ENCODE measurements around the gene TACSTD2. TPM values are rescaled to one million over a fixed set of nuclear protein-coding genes. Genes with fewer than 3 reads are reported as not detected.
"Not testable (repeated sequence)": the region's sequence is repeated elsewhere in the genome, so short reads cannot be mapped to it uniquely, and the experiment has no call there.

TACSTD2 gene, protein sequence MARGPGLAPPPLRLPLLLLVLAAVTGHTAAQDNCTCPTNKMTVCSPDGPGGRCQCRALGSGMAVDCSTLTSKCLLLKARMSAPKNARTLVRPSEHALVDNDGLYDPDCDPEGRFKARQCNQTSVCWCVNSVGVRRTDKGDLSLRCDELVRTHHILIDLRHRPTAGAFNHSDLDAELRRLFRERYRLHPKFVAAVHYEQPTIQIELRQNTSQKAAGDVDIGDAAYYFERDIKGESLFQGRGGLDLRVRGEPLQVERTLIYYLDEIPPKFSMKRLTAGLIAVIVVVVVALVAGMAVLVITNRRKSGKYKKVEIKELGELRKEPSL
- polyA plus RNA-seq (241 to 382 TPM (median 335 TPM) in 3 replicates), polyA minus RNA-seq (91.7 to 136 TPM (median 110 TPM) in 3 replicates)
- polyA plus RNA-seq (2011; ENCODE audit: low read depth): 430 TPM
- 209 and 270 TPM in 2 replicates for polyA plus RNA-seq (2011; cell fraction: cytosol; rRNA removed)
- 885 and 985 TPM in 2 replicates for polyA plus RNA-seq (2011; cell fraction: nucleus; rRNA removed)
- 282 and 1,276 TPM in 2 replicates for polyA plus RNA-seq (2012; ENCODE audit: low replicate concordance)
- polyA minus RNA-seq (2011; cell fraction: cytosol; rRNA and poly(A)+ RNA removed): 428 TPM
- polyA minus RNA-seq (2011; cell fraction: nucleus; rRNA and poly(A)+ RNA removed): 574 and 697 TPM in 2 replicates

DNA sequence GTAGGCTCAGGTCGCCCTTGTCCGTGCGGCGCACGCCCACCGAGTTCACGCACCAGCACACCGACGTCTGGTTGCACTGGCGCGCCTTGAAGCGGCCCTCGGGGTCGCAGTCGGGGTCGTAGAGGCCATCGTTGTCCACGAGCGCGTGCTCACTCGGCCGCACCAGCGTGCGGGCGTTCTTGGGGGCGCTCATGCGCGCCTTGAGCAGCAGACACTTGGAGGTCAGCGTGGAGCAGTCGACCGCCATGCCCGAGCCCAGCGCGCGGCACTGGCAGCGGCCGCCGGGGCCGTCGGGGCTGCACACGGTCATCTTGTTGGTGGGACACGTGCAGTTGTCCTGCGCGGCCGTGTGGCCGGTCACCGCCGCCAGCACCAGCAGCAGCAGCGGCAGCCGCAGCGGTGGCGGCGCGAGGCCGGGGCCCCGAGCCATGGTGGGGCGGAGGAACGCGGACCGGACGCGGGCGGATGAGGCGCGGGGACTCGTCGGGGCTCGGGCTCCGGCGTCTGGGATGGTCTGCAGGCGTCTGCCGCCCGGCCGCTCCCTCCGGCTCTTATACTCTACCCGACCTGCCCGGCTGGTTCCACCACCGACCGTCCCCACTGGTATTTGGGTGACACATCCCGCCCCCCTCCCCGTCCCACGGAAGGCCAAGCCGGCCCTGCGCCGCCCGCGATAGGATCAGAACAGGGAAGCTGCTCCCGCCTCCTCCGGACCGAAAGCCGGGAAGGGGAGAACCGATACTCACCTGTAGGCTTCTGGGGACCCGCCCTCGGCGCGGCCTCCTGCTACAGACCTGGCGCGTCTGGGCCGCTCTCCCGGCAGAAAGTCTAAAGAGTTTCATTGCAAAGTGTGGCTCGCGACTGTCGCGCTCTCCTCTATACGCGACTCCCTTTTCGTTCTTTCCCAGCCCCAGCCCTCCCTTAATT, at the start of gene TACSTD2:
Gene TACSTD2, minus strand, starts transcription at position 526 of the 927 bp plus-strand sequence. Its CDS starts 96 bp downstream, at position 430.
- no peaks in the 10 kb centered on the region for H3K9me1 ChIP-seq (ENCODE audit: control insufficient read depth, extremely low read depth, insufficient read depth, low read length)
- no peaks in the 10 kb centered on the region for H3K9me3 ChIP-seq (ENCODE audit: control insufficient read depth, low read depth, low read length)
- TF ChIP-seq EZH2 (IDR thresholded peaks at IDR 0.05; ENCODE audit: low read length): no peak
- TF ChIP-seq, protein P1, sequence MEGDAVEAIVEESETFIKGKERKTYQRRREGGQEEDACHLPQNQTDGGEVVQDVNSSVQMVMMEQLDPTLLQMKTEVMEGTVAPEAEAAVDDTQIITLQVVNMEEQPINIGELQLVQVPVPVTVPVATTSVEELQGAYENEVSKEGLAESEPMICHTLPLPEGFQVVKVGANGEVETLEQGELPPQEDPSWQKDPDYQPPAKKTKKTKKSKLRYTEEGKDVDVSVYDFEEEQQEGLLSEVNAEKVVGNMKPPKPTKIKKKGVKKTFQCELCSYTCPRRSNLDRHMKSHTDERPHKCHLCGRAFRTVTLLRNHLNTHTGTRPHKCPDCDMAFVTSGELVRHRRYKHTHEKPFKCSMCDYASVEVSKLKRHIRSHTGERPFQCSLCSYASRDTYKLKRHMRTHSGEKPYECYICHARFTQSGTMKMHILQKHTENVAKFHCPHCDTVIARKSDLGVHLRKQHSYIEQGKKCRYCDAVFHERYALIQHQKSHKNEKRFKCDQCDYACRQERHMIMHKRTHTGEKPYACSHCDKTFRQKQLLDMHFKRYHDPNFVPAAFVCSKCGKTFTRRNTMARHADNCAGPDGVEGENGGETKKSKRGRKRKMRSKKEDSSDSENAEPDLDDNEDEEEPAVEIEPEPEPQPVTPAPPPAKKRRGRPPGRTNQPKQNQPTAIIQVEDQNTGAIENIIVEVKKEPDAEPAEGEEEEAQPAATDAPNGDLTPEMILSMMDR (optimal IDR thresholded peaks at IDR 0.05 in 1 of 3, IDR thresholded peaks at IDR 0.05 in 1 of 3, conservative IDR thresholded peaks at IDR 0.05 in 1 of 3; ENCODE audit: extremely low read depth in 1 of 3, insufficient read depth in 2 of 3, low read length in 3 of 3): peak in 1 of 3 experiments; percentile 26
- peak within 1 kb of the TSS; percentile 90 for H3K27ac ChIP-seq (ENCODE audit: control insufficient read depth, insufficient read depth, low read length)
- H3K27me3 ChIP-seq (ENCODE audit: control insufficient read depth, extremely low read depth, insufficient read depth, low read length): no peaks in the 10 kb centered on the region
- no peaks in the 10 kb centered on the region for H4K20me1 ChIP-seq (ENCODE audit: control insufficient read depth, extremely low read depth, insufficient read depth, low read length)
- peaks cover 38% of the 10 kb centered on the region for H3K4me1 ChIP-seq (ENCODE audit: control insufficient read depth, extremely low read depth, insufficient read depth, low read length)
- FAIRE-seq (no peak), DNase-seq (ENCODE audit: low read depth, low spot score) (peak; percentile 74)
- H3K36me3 ChIP-seq (ENCODE audit: control insufficient read depth in 2 of 2, extremely low read depth in 1 of 2, insufficient read depth in 2 of 2, low read length in 2 of 2): no peaks in the 10 kb centered on the region
- peak within 1 kb of the TSS; percentile 95 for H3K4me2 ChIP-seq (ENCODE audit: control insufficient read depth, extremely low read depth, insufficient read depth, low read depth, low read length)
- peak within 1 kb of the TSS; percentile 93 for H3K9ac ChIP-seq (ENCODE audit: control insufficient read depth, extremely low read depth, insufficient read depth, low read length)
- peaks cover 55% of the 10 kb centered on the region for H3K79me2 ChIP-seq (ENCODE audit: control insufficient read depth, insufficient read depth, low read length)
- peak within 1 kb of the TSS; percentile 18 for H2AFZ ChIP-seq (ENCODE audit: control insufficient read depth, low read length)
- dilution Hi-C loops (cut with MboI; ENCODE audit: extremely low pct_ligation_motif_present, low sequenced_read_pairs): no loop called here
- peak within 1 kb of the TSS; percentile 56 to 98 (median 97) for H3K4me3 ChIP-seq (ENCODE audit: control insufficient read depth in 2 of 3, extremely low read depth in 1 of 3, insufficient read depth in 2 of 3, low read depth in 1 of 3, low read length in 3 of 3)

DNA sequence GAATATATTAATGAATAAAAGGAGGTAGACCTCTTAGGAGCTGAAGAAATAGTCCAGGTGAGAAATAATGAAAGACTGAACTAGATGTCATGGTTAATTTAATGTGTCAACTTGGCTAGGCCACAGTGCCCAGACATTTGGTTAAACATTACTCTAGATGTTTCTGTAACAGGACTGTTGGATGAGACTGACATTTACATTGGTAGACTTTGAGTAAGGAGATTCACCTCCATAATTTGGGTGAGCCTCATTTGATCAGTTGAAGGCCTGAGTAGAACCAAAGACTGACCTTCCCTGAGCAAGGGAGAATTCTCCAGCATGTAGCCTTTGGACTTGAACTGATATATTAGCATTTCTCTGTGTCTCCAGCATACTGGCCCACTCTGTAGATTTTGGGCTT, 49.2 kb upstream of the TACSTD2 start:
- Histone ChIP-seq H3K4me1 (ENCODE audit: control insufficient read depth, extremely low read depth, insufficient read depth, low read length) (no peaks in the 10 kb centered on the region), H3K9ac (ENCODE audit: control insufficient read depth, extremely low read depth, insufficient read depth, low read length) (no peak overlapping the region), H3K36me3 (ENCODE audit: control insufficient read depth in 2 of 2, extremely low read depth in 1 of 2, insufficient read depth in 2 of 2, low read length in 2 of 2) (no peaks in the 10 kb centered on the region), H3K27ac (ENCODE audit: control insufficient read depth, insufficient read depth, low read length) (no peak overlapping the region), H4K20me1 (ENCODE audit: control insufficient read depth, extremely low read depth, insufficient read depth, low read length) (no peaks in the 10 kb centered on the region), H3K9me1 (ENCODE audit: control insufficient read depth, extremely low read depth, insufficient read depth, low read length) (no peaks in the 10 kb centered on the region), H3K4me2 (ENCODE audit: control insufficient read depth, extremely low read depth, insufficient read depth, low read depth, low read length) (no peak overlapping the region), H3K9me3 (ENCODE audit: control insufficient read depth, low read depth, low read length) (no peaks in the 10 kb centered on the region), H3K27me3 (ENCODE audit: control insufficient read depth, extremely low read depth, insufficient read depth, low read length) (no peaks in the 10 kb centered on the region), H3K4me3 (ENCODE audit: control insufficient read depth in 2 of 3, extremely low read depth in 1 of 3, insufficient read depth in 2 of 3, low read depth in 1 of 3, low read length in 3 of 3) (no peak overlapping the region), H2AFZ (ENCODE audit: control insufficient read depth, low read length) (no peak overlapping the region), H3K79me2 (ENCODE audit: control insufficient read depth, insufficient read depth, low read length) (peaks cover 2% of the 10 kb centered on the region)
- dilution Hi-C loops (cut with MboI; ENCODE audit: extremely low pct_ligation_motif_present, low sequenced_read_pairs): no loop called here
- no peak for TF ChIP-seq EZH2 (IDR thresholded peaks at IDR 0.05; ENCODE audit: low read length)
- TF ChIP-seq, protein P1 (optimal IDR thresholded peaks at IDR 0.05 in 1 of 3, IDR thresholded peaks at IDR 0.05 in 1 of 3, conservative IDR thresholded peaks at IDR 0.05 in 1 of 3; ENCODE audit: extremely low read depth in 1 of 3, insufficient read depth in 2 of 3, low read length in 3 of 3): no peak
- DNase-seq (ENCODE audit: low read depth, low spot score): no peak
- FAIRE-seq: no peak

DNA sequence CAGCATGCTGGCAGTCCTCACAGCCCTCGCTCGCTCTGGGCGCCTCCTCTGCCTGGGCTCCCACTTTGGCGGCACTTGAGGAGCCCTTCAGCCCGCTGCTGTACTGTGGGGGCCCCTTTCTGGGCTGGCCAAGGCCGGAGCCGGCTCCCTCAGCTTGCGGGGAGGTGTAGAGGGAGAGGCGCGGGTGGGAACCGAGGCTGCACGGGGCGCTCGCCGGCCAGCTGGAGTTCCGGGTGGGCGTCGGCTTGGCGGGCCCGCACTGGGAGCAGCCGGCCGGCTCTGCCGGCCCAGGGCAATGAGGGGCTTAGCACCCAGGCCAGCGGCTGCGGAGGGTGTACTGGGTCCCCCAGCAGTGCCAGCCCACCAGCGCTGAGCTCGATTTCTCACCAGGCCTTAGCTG, 46.2 kb upstream of the TACSTD2 start:
- peaks cover 23% of the 10 kb centered on the region for H3K4me1 ChIP-seq (ENCODE audit: control insufficient read depth, extremely low read depth, insufficient read depth, low read length)
- H2AFZ ChIP-seq (ENCODE audit: control insufficient read depth, low read length); H3K4me2 ChIP-seq (ENCODE audit: control insufficient read depth, extremely low read depth, insufficient read depth, low read depth, low read length); DNase-seq (ENCODE audit: low read depth, low spot score); H3K79me2 ChIP-seq (ENCODE audit: control insufficient read depth, insufficient read depth, low read length); H3K27me3 ChIP-seq (ENCODE audit: control insufficient read depth, extremely low read depth, insufficient read depth, low read length); H3K4me3 ChIP-seq (ENCODE audit: control insufficient read depth in 2 of 3, extremely low read depth in 1 of 3, insufficient read depth in 2 of 3, low read depth in 1 of 3, low read length in 3 of 3); H3K9me1 ChIP-seq (ENCODE audit: control insufficient read depth, extremely low read depth, insufficient read depth, low read length); H3K27ac ChIP-seq (ENCODE audit: control insufficient read depth, insufficient read depth, low read length); H4K20me1 ChIP-seq (ENCODE audit: control insufficient read depth, extremely low read depth, insufficient read depth, low read length); H3K36me3 ChIP-seq (ENCODE audit: control insufficient read depth in 2 of 2, extremely low read depth in 1 of 2, insufficient read depth in 2 of 2, low read length in 2 of 2); H3K9me3 ChIP-seq (ENCODE audit: control insufficient read depth, low read depth, low read length); dilution Hi-C loops (cut with MboI; ENCODE audit: extremely low pct_ligation_motif_present, low sequenced_read_pairs); FAIRE-seq; H3K9ac ChIP-seq (ENCODE audit: control insufficient read depth, extremely low read depth, insufficient read depth, low read length): not testable (repeated sequence)

Data from keratinocyte (primary cell).